NCI-H446 (cell line): ENCODE data around the gene RICTOR.

Source experiments
- DNase-seq, 2 experiments: peaks; one replicate each; lab custom pipeline; 2025; lab: John Stamatoyannopoulos, UW

RICTOR gene

DNA sequence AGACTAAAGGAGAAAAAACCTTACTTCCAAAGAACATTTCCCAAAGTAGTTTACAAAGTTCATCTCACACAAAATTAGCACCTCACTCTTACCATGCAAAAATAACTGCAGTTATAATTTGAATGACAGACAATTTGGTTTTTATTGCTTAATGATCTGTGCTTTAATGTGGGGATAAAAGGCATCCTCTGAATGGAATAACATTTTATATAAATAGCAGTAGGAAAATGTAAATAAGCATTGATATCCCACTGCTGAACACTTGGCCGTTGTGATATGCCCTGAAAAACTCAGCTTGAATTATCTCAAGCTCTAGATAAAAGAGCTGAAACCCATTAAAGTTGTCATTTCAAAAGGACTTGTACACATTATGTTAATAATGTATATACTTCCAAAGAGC, 135.2 kb downstream of the RICTOR start:
- DNase-seq, result no peak

DNA sequence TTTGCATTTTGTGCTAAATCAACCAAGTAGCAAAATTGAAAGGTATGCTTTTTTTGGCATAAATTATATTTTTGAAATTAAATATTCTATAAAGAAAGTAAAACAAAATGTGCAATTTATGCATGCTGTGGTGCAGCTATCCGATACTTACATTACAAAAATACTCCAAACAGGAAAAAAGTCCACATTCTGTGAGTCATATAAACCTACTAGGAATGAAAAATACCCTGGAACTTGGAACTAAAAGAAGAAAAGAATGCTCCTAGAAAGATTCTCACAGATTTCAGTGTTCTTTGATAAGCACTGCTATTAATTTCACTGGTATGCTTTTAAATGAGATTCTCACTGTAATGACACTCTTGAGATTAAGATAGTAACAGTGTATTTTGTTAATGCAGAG, 135.8 kb downstream of the RICTOR start:
- no peak for DNase-seq

DNA sequence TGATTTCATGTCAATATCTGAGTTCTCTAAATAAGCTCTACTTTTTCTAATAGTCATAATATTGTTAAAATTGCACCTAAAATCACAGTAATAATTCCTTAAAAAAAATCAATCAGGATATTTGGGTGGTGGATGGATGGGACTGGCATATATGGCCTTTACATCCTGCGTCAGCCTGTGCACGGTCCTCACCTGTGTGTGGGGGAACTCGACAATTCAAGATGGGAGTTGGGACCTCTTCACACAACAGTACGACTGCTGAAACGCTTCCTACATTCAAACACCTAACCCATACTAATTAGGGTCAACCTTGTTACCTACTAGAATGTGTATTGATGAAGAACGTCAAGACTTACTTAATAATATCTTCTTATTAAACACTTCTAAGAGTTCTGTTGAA, 137.9 kb downstream of the RICTOR start:
- no peak for DNase-seq

DNA sequence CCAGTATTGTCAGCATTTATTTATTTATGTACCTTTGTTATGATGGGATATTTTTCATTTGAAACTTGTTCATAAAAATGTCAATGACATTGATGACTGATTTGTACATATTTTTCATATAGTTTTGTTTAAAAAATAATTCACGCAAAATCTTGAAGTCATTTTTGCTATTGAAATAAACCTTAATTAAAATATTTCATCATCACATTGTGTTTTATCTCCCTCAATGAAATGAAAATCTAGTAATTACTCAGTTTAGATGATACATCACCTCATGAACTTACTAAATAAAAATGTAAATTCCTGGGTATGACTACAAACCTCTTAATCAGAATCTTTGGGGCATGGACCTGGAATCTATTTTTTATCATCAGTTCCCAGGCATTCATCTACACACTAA, 138.8 kb downstream of the RICTOR start:
- no peak for DNase-seq

DNA sequence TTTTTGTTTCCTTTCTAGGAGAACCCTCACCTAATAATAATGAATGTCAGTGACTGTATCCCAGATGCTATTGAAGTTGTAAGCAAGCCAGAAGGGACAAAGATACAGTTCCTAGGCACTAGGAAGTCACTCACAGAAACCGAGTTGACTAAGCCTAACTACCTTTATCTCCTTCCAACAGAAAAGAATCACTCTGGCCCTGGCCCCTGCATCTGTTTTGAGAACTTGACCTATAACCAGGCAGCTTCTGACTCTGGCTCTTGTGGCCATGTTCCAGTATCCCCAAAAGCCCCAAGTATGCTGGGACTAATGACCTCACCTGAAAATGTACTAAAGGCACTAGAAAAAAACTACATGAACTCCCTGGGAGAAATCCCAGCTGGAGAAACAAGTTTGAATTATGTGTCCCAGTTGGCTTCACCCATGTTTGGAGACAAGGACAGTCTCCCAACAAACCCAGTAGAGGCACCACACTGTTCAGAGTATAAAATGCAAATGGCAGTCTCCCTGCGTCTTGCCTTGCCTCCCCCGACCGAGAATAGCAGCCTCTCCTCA, 141.3 kb downstream of the RICTOR start:
- DNase-seq, result no peak

DNA sequence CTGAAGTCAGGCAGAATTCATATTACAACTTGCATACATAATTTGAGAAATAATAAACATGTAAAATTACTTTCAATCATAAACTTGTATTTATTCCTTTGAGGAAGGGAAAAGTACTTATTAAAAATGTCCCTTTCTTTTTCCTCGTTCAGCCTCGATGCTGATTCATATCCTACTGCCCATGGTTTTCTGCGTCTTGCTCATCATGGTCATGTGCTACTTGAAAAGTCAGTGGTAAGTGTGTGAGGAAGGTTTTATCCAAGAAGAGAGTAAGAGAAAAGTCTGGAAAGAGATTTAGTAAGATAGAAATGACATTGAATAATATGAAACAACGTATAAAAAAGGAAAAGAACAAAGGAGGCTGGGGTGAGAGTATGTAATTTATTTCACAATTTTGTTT, 142.5 kb downstream of the RICTOR start:
- no peak for DNase-seq

DNA sequence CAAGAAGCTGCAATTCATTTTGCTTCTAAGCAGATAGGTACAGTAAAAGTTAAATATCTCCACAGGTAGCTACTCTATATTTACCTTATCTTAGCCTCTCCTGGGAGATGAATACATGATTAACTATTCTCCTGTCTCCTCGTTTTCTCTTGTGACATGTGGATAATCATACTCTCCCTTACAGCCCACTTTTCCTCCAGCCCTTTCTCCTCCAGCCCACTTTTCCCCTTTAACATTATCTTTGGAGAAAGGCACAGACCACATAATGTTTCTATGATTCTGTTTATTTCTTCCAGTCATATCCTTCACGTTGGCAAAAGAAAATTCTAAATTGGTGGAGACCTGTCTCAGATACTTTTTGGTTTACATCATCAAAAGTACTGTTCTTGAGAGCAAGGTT, 144.4 kb downstream of the RICTOR start:
- DNase-seq, result no peak

DNA sequence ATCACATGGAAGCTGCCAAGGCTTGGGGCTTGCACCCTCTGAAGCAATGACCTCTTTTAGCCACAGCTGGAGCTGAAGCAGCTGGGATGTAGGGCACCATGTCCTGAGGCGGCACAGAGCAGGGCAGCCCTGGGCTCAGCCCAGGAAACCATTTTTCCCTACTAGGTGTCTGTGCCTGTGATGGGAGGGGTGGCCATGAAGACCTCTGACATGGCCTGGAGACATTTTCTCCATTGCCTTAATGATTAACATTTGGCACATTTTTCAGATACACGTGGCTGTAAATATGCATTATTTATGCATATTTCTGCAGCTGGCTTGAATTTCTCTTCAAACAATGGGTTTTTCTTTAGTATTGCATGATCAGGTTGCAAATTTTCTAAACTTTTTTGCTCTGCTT, 146.7 kb downstream of the RICTOR start:
- no peak for DNase-seq

DNA sequence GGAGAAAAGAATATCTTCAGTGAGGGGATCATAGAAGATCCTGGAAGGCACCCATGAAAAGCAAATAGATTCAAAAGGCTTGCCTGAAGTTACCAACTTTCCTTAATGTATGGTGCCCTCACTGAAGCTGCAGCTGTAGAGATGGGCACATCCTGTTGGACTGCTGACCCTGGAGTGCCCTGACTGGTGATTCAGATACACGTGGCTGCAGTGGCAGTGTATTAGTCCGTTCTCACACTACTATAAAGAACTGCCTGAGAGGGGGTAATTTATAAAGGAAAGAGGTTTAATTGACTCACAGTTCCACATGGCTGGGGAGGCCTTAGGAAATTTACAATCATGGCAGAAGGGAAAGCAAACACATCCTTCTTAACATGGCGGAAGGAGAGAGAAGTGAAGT, 148.1 kb downstream of the RICTOR start:
- DNase-seq, result no peak

DNA sequence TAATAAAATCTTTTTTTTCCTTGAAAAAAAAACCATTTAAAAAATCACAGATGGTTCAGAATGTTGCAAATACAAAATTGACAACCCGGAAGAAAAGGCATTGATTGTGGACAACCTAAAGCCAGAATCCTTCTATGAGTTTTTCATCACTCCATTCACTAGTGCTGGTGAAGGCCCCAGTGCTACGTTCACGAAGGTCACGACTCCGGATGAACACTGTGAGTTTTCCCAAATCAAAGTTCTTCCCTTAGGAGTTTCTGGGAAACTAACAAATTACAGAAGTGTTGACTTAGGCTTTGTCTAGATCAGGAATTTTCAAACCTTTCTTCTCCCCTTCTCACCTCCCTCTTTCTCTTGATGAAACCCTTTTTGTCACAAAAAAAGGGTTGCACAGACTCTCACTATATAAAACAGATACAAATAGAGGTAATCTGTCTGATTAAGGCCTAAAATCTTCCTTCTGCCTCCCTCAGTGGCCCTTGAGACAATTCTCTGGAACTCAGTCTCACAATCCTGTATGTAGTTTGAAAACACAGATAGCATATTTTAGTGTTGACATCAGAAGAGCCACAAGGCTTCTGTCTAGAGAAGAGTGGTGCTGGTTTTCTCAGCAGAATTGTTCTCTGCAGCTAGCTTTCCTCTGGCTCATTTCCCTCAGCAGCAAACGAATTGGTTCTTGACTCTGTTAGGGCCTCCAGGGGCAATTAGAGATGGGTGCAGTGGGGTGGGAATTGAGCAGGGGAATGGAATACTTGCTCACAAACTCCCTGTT, 148.9 kb downstream of the RICTOR start:
- DNase-seq, result no peak

DNA sequence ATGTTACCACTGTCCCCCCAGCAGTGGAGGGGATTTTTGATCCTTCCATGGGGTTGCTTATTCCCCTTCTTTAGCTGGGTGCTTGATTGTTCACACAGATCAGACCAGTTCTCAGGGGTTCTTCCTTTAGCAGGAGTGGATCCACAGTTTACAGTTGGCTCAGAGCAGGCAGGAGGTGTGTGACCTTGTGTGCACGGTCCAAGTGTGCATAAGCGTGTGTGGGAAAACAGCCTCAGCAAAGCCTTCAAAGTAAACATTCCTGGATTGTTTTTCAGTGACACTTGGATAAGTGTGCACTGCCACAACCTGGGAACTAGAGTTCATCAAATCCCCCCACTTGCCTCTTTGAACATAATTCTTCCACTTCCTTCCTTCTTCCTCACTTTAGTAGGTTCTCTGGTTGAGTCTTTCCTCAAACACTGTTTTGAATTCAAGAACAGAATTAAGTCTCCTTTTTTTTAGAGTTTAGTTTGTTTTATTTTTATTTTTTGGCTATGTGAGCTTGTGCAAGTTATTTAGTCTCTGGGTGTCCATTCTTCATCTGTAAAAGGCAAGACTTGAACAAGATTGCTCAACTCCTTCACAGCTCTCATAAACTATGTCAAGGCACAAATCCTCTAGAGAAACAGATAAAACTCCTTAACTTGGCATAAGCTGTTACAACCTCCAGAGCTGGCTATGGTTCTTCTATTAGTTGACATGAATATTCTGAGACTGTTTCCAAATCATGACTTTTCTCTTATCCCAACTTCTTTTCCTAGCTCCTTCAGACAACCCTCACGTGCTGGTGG, 150.3 kb downstream of the RICTOR start:
- no peak for DNase-seq

DNA sequence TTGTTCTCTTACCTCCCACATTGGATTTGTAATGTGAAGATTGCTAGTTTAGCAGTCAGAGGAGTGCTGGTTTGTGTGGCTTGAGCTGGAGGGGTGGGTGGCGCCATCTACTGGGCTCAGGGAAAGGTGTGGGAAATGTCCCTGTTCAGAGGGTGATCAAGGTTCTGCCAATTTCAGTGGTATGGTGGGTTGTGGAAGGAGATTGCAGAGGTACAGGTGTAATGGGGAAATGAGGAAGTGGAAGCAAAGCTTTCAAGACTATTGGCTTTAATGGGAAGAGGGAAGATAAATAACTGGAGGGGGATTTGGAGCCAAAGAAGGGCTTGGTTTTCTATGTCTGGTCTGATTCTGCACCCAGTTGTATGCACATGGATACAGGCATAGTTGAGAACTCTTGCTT, 152.0 kb downstream of the RICTOR start:
- peak; percentile 40 to 66 for DNase-seq

DNA sequence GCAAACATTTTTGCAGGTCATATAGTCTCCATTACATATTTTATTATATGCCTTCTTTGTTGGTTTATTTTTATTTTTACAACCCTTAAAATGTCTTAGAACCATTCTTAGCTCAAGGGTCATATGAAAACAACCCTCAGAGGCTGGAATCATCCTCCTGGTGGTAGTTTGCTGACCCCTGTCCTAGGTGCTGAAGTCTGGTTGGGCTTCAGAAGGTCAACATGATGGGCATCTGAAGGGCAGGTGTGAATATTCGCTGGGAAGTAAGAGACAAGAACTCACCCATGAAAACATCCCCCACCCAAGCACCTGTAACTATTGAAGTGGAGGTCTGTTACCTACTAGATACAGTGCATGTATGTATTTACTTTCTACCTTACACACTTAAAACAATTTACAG, 153.0 kb downstream of the RICTOR start:
- DNase-seq, result no peak

DNA sequence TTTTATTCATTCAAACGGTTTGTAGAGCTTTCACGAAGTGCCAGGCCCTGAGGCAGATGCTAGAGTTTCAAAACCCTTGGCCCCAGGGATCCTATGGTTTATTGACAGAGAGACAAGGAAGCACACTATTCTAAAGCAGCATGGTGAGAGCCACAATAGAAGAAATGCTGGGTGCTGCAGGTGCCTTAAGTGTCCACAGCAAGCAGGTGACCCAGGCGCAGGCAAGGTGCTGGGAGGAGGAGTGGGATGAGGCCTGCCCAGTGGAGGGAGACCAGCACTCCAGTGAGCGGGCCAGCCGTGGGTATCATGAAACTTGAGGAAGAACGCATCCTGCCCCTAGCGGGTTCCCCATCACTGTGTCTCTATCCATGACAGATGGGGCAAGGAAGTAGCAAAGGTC, 157.4 kb downstream of the RICTOR start:
- DNase-seq, result no peak

DNA sequence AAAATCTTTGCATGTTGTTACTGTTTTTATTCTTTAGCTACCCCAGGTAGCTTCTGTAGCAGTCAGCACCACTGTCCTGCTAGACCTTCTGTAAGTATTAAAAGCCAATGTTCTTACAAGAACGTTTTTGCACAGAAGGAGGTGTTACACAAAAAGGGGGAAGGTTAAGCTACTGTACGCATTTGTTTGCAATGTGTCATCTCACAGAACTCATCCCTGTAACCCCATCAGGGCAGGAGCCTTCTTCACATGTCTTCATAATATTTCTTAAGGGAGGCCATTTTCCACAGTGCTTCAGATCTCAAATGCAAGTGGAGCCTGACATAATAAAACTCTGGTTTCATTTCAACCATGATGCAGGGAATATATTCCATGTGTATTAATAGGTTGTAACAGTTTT, 160.5 kb downstream of the RICTOR start:
- no peak for DNase-seq

DNA sequence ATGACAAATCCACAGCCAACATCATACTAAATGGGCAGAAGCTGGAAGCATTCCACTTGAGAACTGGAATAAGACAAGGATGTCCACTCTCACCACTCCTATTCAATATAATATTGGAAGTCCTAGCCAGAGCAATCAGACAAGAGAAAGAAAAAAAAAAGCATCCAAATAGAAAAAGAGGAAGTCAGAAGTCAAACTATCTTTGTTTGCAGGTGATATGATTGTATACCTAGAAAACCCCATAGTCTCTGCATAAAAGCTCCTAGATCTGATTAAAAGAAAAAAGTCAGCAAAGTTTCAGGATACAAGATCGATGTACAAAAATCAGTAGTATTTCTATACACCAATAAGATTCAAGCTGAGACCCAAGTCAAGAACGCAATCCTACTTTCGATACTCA, 162.3 kb downstream of the RICTOR start:
- no peak for DNase-seq

DNA sequence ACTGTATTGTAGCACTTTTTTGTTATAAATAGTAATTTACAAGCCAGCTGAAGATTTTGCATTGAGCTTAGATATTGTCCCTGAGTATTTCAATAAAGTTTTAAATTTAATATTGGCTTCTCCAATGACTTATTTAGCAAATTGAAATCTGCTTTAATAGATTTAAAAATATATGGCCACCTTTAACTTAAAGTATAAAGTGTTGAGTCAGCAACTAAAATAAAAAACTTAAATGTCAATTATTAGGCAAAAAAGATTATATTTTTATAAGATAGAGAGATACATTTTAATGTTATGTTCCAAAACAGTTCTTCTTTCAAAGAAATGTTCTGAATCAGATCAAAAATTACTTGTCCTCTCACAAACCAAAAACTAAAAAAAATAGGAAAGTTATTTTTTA, 167.7 kb downstream of the RICTOR start:
- no peak for DNase-seq

DNA sequence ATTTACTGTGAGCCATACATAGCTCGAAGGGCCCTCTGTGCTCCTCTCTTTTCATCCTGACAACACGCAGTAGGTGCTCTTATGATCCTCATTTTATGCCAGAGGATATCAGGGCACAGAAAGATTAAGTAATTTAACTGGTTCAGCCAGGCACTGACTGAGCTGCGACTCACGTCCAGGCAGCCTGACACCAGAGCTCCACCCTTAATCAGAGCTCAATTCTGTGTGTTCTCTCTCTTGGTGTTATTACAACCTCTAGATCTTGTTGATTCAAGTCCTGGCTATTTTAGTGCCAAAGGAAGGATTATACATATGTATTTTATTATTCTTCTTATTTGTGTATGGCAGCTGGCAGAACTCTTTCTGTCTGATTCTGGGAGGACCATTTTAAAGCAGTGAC, 168.7 kb downstream of the RICTOR start:
- no peak for DNase-seq

DNA sequence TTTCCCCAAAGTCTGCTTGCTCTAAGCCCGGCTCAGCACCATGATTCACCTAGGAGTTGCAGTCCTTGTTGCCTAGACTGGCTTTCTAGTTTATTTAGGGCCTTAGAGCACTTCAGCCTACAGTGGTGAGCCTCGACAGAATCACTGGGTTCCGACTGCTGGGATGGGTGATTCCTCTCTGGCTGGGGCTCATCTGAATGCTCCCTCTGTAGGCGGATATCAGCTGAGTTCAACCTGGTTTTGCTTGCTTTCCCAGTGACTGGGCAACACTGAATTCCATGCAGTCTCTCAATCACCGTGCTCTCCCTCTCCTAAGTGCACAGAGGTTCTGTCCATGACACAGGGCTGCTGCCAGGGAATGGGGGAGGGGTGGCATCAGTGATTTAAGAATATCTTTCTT, 174.3 kb downstream of the RICTOR start:
- DNase-seq, result no peak

DNA sequence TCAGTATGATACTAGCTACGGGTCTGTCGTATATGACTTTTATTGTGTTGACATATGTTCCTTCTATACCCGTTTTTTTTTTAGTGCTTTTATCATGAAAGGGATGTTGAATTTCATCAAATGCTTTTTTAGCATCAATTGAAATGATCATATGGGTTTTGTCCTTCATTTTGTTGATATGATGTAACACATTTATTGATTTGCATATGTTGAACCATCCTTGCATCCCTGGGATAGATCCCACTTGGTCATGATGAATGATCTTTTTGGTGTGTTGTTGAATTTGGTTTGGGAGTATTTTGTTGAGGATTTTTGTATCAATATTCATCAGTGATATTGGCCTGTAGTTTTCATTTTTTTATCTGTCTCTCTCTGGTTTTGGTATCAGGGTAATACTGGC, 177.4 kb downstream of the RICTOR start:
- no peak for DNase-seq

DNA sequence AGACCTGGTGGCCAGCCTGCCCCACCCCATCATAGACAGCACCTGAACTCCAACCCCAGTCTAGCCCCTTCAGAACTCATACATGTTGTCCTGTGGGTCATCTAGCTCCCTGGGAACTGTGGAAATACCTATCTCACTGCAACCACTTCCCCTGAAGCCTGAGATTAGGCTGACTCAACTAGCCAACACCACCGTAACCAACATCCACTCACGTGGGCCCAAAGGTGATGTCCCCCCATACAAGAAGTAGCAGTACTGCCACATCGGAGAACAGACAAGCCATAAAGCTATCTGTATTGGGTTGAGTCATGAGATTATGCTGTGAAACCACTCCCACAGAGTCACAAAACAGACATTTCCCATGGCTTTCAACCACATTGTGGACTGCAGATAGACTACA, 181.8 kb downstream of the RICTOR start:
- DNase-seq, result no peak

DNA sequence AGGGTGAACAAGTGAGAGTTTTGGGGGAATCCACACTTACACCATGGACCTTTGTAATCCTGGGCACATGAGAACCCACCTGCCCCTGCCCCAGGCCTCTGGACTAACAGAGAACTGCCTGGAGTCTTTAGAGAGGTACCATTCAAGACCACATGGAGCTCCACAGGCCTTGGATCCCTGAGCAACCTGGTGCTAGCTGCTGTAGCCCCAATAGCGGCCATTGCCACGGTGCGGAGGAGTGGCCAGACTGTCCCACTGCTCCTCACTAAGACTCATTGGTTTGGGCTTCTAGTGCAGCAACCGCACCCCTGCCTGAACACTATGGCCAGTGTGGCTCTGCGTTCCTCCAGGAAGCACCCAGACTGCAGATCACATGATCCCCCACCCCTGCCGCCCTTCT, 182.6 kb downstream of the RICTOR start:
- DNase-seq, result no peak

DNA sequence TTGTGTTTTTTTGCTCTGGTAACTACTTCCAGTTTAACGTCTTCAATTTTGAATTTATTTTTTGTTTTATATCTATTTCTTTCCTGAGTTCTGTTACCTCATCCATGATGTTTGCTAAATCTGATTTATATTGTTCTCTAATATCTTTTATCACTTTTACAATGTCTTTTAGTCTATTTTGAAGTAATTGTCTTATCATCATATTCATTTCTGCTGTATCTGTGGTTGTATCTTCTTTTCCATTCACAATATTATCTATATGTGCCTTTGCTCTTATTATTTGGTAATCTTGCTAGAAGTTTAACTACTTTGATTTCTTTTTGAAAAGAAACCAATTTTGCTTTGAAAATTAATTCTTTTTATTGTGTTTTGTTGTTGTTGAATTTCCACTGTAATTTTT, 184.8 kb downstream of the RICTOR start:
- DNase-seq, result no peak
